ENCODE measurements around the gene ATRAID. TPM values are rescaled to one million over a fixed set of nuclear protein-coding genes. Genes with fewer than 3 reads are reported as not detected.

The ATRAID gene
- total RNA-seq, 4 donors from 2014 or later = 107 to 121 (median 114) TPM

- H3K4me3 ChIP-seq (ENCODE audit: low read depth, poor library complexity, severe bottlenecking) = no peak overlapping the region
- DNase-seq (ENCODE audit: low spot score in 2 of 2) = no peak
- intact Hi-C loops (cut with DNase I; ENCODE audit: low total_unique reads) = no loop called here
- no peak for TF ChIP-seq CTCF (IDR thresholded peaks at IDR 0.05)
Measured at GRCh38 chr2:27265536-27265870, 53.7 kb downstream of the ATRAID start.

Other genes starting within 250 kb of the ATRAID start
- 10 to 100 TPM; 23.8 to 63.6 (median 35.7) TPM for gene MAPRE3, start 241.4 kb upstream of the ATRAID start, total RNA-seq
- gene TMEM214, start 179.1 kb upstream of the ATRAID start, total RNA-seq = 10 to 100 TPM; 30.3 to 43.9 (median 32.0) TPM
- 10 to 100 TPM in 3 of 4 donors, 1 to 10 TPM in 1; 9.4 to 17.0 (median 16.4) TPM for gene AGBL5, start 160.4 kb upstream of the ATRAID start, total RNA-seq
- 100 to 1,000 TPM; 144 to 236 (median 195) TPM for gene OST4, start 140.4 kb upstream of the ATRAID start, total RNA-seq
- gene EMILIN1, start 133.4 kb upstream of the ATRAID start, total RNA-seq = 10 to 100 TPM in 1 of 4 donors, 1 to 10 TPM in 3; 3.6 to 17.9 (median 7.9) TPM
- gene KHK, start 125.3 kb upstream of the ATRAID start, total RNA-seq = 10 to 100 TPM in 1 of 4 donors, 1 to 10 TPM in 3; 2.5 to 10.4 (median 3.3) TPM
- 1 to 10 TPM in 1 of 4 donors, under 1 TPM in 3; 0.34 to 2.1 (median 0.48) TPM for gene CGREF1, start 92.9 kb upstream of the ATRAID start, total RNA-seq
- gene ABHD1, start 88.2 kb upstream of the ATRAID start, total RNA-seq = under 1 TPM in 2 of 4 donors, not detected in 2; 0.57 to 0.94 TPM
- 10 to 100 TPM; 41.2 to 76.5 (median 53.5) TPM for gene PREB, start 77.4 kb upstream of the ATRAID start, total RNA-seq
- not detected for gene PRR30, start 72.6 kb upstream of the ATRAID start, total RNA-seq
- gene TCF23, start 63.0 kb upstream of the ATRAID start, total RNA-seq = not detected
- gene SLC5A6, start 227 bp downstream of the ATRAID start, total RNA-seq = 10 to 100 TPM; 11.6 to 24.6 (median 17.0) TPM
- 10 to 100 TPM in 3 of 4 donors, 1 to 10 TPM in 1; 9.0 to 28.8 (median 17.4) TPM for gene CAD, start 5.3 kb downstream of the ATRAID start, total RNA-seq
- under 1 TPM in 1 of 4 donors, not detected in 3; 0.15 TPM for gene SLC30A3, start 51.0 kb downstream of the ATRAID start, total RNA-seq
- not detected for gene DNAJC5G, start 63.4 kb downstream of the ATRAID start, total RNA-seq
- gene TRIM54, start 70.4 kb downstream of the ATRAID start, total RNA-seq = not detected
- gene UCN, start 96.4 kb downstream of the ATRAID start, total RNA-seq = 1 to 10 TPM in 2 of 4 donors, under 1 TPM in 1, not detected in 1; 0.84 to 8.8 (median 1.3) TPM
- gene MPV17, start 111.1 kb downstream of the ATRAID start, total RNA-seq = 10 to 100 TPM; 27.2 to 44.8 (median 37.0) TPM
- gene GTF3C2, start 144.7 kb downstream of the ATRAID start, total RNA-seq = 100 to 1,000 TPM in 1 of 4 donors, 10 to 100 TPM in 3; 54.3 to 125 (median 62.9) TPM
- 10 to 100 TPM; 49.3 to 64.3 (median 57.2) TPM for gene EIF2B4, start 158.3 kb downstream of the ATRAID start, total RNA-seq
- 100 to 1,000 TPM in 1 of 4 donors, 10 to 100 TPM in 3; 72.3 to 101 (median 80.2) TPM for gene SNX17, start 158.6 kb downstream of the ATRAID start, total RNA-seq
- gene ZNF513, start 168.7 kb downstream of the ATRAID start, total RNA-seq = 10 to 100 TPM in 3 of 4 donors, 1 to 10 TPM in 1; 8.3 to 14.9 (median 11.5) TPM
- gene PPM1G, start 197.6 kb downstream of the ATRAID start, total RNA-seq = 10 to 100 TPM; 40.2 to 50.3 (median 48.1) TPM
- gene NRBP1, start 216.6 kb downstream of the ATRAID start, total RNA-seq = 10 to 100 TPM; 60.9 to 79.7 (median 68.3) TPM
- 10 to 100 TPM; 22.2 to 28.0 (median 25.6) TPM for gene KRTCAP3, start 230.3 kb downstream of the ATRAID start, total RNA-seq